ENCODE data around the gene SDHA.
"Not testable (repeated sequence)": the region's sequence is repeated elsewhere in the genome, so short reads cannot be mapped to it uniquely, and the experiment has no call there.

Gene SDHA

DNA sequence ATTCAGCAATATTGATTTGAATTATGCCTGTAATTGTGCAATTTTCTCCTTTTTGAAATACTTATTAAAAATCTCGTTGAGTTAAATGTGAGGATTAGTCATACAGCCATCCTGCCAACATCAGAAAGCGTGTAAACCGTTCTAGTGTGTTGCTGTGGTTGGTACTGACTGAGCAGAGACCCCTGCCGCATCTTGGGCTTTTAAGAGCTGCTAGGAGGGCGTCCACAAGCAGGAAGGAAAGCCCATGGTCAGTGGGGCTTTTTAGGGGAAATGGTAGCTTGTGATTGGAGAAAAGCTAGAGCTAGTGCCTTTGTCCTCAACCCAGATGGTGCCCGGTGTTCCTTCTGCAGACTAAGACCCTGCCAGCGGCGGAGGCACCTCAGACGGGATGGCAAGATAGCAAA lies 1.3 kb downstream of the SDHA start:
- no peak for DNase-seq (ENCODE audit: low read depth, low spot score)
- H3K9me3 ChIP-seq (ENCODE audit: low read depth, low read length) = no peaks in the 10 kb centered on the region
- TF ChIP-seq EZH2 (IDR thresholded peaks at IDR 0.05) = no peak
- TF ChIP-seq POLR2AphosphoS5 (IDR thresholded peaks at IDR 0.05; ENCODE audit: borderline replicate concordance, low read depth, low read length) = no peak
- TF ChIP-seq FOXP2 (optimal IDR thresholded peaks at IDR 0.05; ENCODE audit: control extremely low read depth, extremely low read length, insufficient read depth) = no peak
- H3K4me3 ChIP-seq = peak overlapping the region; percentile 98
- peak overlapping the region; percentile 93 for H3K9ac ChIP-seq (ENCODE audit: insufficient read length)
- peaks cover 15% of the 10 kb centered on the region for H3K36me3 ChIP-seq (ENCODE audit: insufficient read depth, low read length)
- no peak overlapping the region for H3K27ac ChIP-seq

DNA sequence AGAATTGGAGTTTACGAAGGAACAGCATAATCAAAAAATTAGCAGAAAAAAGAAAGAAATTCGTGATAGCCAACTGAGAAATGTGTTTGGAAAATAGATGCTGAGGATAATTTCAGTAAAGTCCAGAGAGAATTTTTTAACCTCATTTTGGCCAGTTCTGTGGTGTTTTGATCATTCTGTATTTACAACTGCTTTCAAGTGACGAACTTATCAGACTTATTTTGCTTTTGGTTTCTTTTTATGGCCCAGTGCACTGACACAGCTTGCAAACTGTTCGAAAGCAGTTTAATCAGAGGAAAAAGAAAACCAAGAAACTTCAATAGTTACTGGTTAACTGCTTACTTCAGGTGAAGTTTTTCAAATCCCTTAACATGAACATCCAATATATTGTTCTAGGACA lies 1.9 kb downstream of the SDHA start:
- DNase-seq (ENCODE audit: low read depth, low spot score) = no peak
- no peaks in the 10 kb centered on the region for H3K9me3 ChIP-seq (ENCODE audit: low read depth, low read length)
- H3K36me3 ChIP-seq (ENCODE audit: insufficient read depth, low read length) = peaks cover 18% of the 10 kb centered on the region
- peak overlapping the region; percentile 98 for H3K4me3 ChIP-seq
- TF ChIP-seq FOXP2 (optimal IDR thresholded peaks at IDR 0.05; ENCODE audit: control extremely low read depth, extremely low read length, insufficient read depth) (no peak), POLR2AphosphoS5 (IDR thresholded peaks at IDR 0.05; ENCODE audit: borderline replicate concordance, low read depth, low read length) (no peak), EZH2 (IDR thresholded peaks at IDR 0.05) (no peak)
- H3K9ac ChIP-seq (ENCODE audit: insufficient read length) = peak overlapping the region; percentile 93
- no peak overlapping the region for H3K27ac ChIP-seq

GRCh38 chr5:222951-223715 lies 5.0 kb downstream of the SDHA start:
- H3K9me3 ChIP-seq (ENCODE audit: low read depth, low read length); H3K4me3 ChIP-seq; H3K27ac ChIP-seq; DNase-seq (ENCODE audit: low read depth, low spot score); H3K9ac ChIP-seq (ENCODE audit: insufficient read length): not testable (repeated sequence)
- peaks cover 43% of the 10 kb centered on the region for H3K36me3 ChIP-seq (ENCODE audit: insufficient read depth, low read length)

DNA sequence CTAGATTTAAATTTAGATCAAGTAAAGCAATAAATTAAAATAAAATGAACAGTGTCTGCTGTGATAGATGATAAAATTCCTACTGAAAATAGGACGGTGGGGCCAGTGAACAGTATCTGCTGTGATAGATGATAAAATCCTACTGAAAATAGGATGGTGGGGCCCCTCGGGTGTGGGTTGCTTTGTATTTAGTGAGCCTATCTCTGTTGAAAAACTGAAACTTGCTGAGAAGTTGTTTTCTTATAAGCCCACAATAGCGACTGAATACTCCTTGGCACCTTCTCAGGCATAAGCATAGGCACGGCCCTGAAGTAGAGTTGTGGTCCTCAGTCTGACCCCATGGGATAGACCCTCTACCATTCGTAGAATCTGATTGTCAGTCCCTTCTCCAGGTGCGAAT lies 5.7 kb downstream of the SDHA start:
- Histone ChIP-seq H3K9ac (ENCODE audit: insufficient read length) (no peak overlapping the region), H3K9me3 (ENCODE audit: low read depth, low read length) (no peaks in the 10 kb centered on the region), H3K36me3 (ENCODE audit: insufficient read depth, low read length) (peaks cover 49% of the 10 kb centered on the region), H3K27ac (no peak overlapping the region), H3K4me3 (no peak overlapping the region)
- TF ChIP-seq EZH2 (IDR thresholded peaks at IDR 0.05) = no peak
- no peak for TF ChIP-seq FOXP2 (optimal IDR thresholded peaks at IDR 0.05; ENCODE audit: control extremely low read depth, extremely low read length, insufficient read depth)
- TF ChIP-seq POLR2AphosphoS5 (IDR thresholded peaks at IDR 0.05; ENCODE audit: borderline replicate concordance, low read depth, low read length) = no peak
- no peak for DNase-seq (ENCODE audit: low read depth, low spot score)

- H3K4me3 ChIP-seq = no peak overlapping the region
- no peaks in the 10 kb centered on the region for H3K9me3 ChIP-seq (ENCODE audit: low read depth, low read length)
- DNase-seq (ENCODE audit: low read depth, low spot score) = no peak
- H3K9ac ChIP-seq (ENCODE audit: insufficient read length) = no peak overlapping the region
- TF ChIP-seq POLR2AphosphoS5 (IDR thresholded peaks at IDR 0.05; ENCODE audit: borderline replicate concordance, low read depth, low read length) = no peak
- no peak for TF ChIP-seq EZH2 (IDR thresholded peaks at IDR 0.05)
- TF ChIP-seq FOXP2 (optimal IDR thresholded peaks at IDR 0.05; ENCODE audit: control extremely low read depth, extremely low read length, insufficient read depth) = no peak
- peaks cover 61% of the 10 kb centered on the region for H3K36me3 ChIP-seq (ENCODE audit: insufficient read depth, low read length)
- H3K27ac ChIP-seq = no peak overlapping the region
Measured at GRCh38 chr5:225334-225733, 7.2 kb downstream of the SDHA start.

DNA sequence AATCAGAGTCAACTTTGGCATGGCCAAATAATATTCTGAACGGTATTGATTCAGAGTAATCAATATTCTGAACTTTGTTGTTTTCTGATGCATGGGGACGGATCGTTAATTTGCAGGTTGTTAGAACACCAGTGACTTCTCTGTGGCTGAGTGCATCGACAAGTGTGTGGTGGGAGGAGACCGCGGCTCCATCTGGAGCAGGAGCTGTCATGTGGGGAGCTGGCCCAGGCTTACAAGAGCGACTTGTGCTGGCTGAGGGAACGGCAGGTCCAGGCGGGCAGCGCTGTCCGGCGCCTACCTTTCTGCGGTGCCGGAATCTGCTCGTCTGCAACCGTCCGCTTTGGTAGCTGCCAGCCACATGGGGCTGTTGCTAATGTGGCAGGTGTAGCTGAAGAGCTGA lies 9.3 kb downstream of the SDHA start:
- H3K4me3 ChIP-seq; H3K9ac ChIP-seq (ENCODE audit: insufficient read length); H3K27ac ChIP-seq; DNase-seq (ENCODE audit: low read depth, low spot score); H3K9me3 ChIP-seq (ENCODE audit: low read depth, low read length): not testable (repeated sequence)
- peaks cover 73% of the 10 kb centered on the region for H3K36me3 ChIP-seq (ENCODE audit: insufficient read depth, low read length)

DNA sequence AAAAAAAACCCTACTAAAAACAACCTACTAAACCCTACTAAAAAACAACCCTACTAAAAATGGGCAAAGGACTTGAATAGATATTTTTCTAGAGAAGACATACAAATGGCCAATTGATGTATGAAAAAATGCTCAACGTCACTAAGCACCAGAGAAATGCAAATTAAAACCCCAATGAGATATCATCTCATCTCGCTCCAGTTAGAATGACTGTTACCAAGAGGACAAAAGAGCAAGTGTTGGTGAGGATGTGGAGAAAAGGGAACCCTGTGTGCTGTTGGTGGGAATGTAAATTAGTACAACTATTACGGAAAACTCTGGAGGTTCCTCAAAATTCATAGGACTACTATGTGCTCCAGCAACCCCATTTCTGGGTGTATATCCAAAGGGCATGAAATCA lies 10.8 kb downstream of the SDHA start:
- no peak overlapping the region for H3K27ac ChIP-seq
- no peak for TF ChIP-seq FOXP2 (optimal IDR thresholded peaks at IDR 0.05; ENCODE audit: control extremely low read depth, extremely low read length, insufficient read depth)
- TF ChIP-seq POLR2AphosphoS5 (IDR thresholded peaks at IDR 0.05; ENCODE audit: borderline replicate concordance, low read depth, low read length) = no peak
- no peak for TF ChIP-seq EZH2 (IDR thresholded peaks at IDR 0.05)
- H3K9me3 ChIP-seq (ENCODE audit: low read depth, low read length) = no peaks in the 10 kb centered on the region
- no peak overlapping the region for H3K9ac ChIP-seq (ENCODE audit: insufficient read length)
- no peak for DNase-seq (ENCODE audit: low read depth, low spot score)
- peaks cover 81% of the 10 kb centered on the region for H3K36me3 ChIP-seq (ENCODE audit: insufficient read depth, low read length)
- no peak overlapping the region for H3K4me3 ChIP-seq

- no peak for DNase-seq (ENCODE audit: low read depth, low spot score)
- Histone ChIP-seq H3K9ac (ENCODE audit: insufficient read length) (no peak overlapping the region), H3K27ac (no peak overlapping the region), H3K4me3 (no peak overlapping the region), H3K9me3 (ENCODE audit: low read depth, low read length) (no peaks in the 10 kb centered on the region), H3K36me3 (ENCODE audit: insufficient read depth, low read length) (peaks cover 78% of the 10 kb centered on the region)
- no peak for TF ChIP-seq FOXP2 (optimal IDR thresholded peaks at IDR 0.05; ENCODE audit: control extremely low read depth, extremely low read length, insufficient read depth)
- no peak for TF ChIP-seq EZH2 (IDR thresholded peaks at IDR 0.05)
- TF ChIP-seq POLR2AphosphoS5 (IDR thresholded peaks at IDR 0.05; ENCODE audit: borderline replicate concordance, low read depth, low read length) = no peak
Measured at GRCh38 chr5:230711-231110, 12.6 kb downstream of the SDHA start.

GRCh38 chr5:231661-232060 lies 13.5 kb downstream of the SDHA start:
- H3K9me3 ChIP-seq (ENCODE audit: low read depth, low read length) = no peaks in the 10 kb centered on the region
- no peak overlapping the region for H3K27ac ChIP-seq
- H3K4me3 ChIP-seq = no peak overlapping the region
- H3K36me3 ChIP-seq (ENCODE audit: insufficient read depth, low read length) = peaks cover 72% of the 10 kb centered on the region
- no peak for DNase-seq (ENCODE audit: low read depth, low spot score)
- H3K9ac ChIP-seq (ENCODE audit: insufficient read length) = no peak overlapping the region
- no peak for TF ChIP-seq FOXP2 (optimal IDR thresholded peaks at IDR 0.05; ENCODE audit: control extremely low read depth, extremely low read length, insufficient read depth)
- TF ChIP-seq POLR2AphosphoS5 (IDR thresholded peaks at IDR 0.05; ENCODE audit: borderline replicate concordance, low read depth, low read length) = no peak
- no peak for TF ChIP-seq EZH2 (IDR thresholded peaks at IDR 0.05)

GRCh38 chr5:233426-233825 lies 15.3 kb downstream of the SDHA start:
- peaks cover 66% of the 10 kb centered on the region for H3K36me3 ChIP-seq (ENCODE audit: insufficient read depth, low read length)

More at GRCh38 chr5:233426-233825, 15.3 kb downstream of the SDHA start:
- DNase-seq (ENCODE audit: low read depth, low spot score); H3K9ac ChIP-seq (ENCODE audit: insufficient read length); H3K27ac ChIP-seq; H3K9me3 ChIP-seq (ENCODE audit: low read depth, low read length); H3K4me3 ChIP-seq: not testable (repeated sequence)

All from SK-N-MC (cell line).